Measurements from ENCODE around the gene NRG2. TPM values are rescaled to one million over a fixed set of nuclear protein-coding genes. Genes with fewer than 3 reads are reported as not detected.
A peak's percentile ranks its signal among the peaks of the same experiment; 100 is the strongest.

NRG2 gene
- total RNA-seq, 6 experiments from 2014 or later: 0.07 to 0.77 (median 0.14) TPM; not detected in 1

GRCh38 chr5:139806726-139807646 lies 236.1 kb downstream of the NRG2 start:
- Histone ChIP-seq H3K36me3 (no peaks in the 10 kb centered on the region), H3K9me3 (no peaks in the 10 kb centered on the region), H3K4me1 (no peaks in the 10 kb centered on the region), H3K27me3 (no peaks in the 10 kb centered on the region), H3K27ac (no peak overlapping the region), H3K4me3 (no peak overlapping the region)
- intact Hi-C loops (cut with DNase I): no loop called here
- WGBS (ENCODE audit: insufficient coverage, low coverage, low lambda C conversion rate, missing lambda C conversion rate): 33% methylated on average over 3 of the region's 8 CpGs
- no peak for TF ChIP-seq CTCF (IDR thresholded peaks at IDR 0.05)
- no peak for TF ChIP-seq POLR2A (IDR thresholded peaks at IDR 0.05)
- no peak for ATAC-seq
- peak in 1 of 3 donors; percentile 45 for DNase-seq

- intact Hi-C loops (cut with DNase I): no loop called here
- Histone ChIP-seq H3K27me3 (no peaks in the 10 kb centered on the region), H3K36me3 (no peaks in the 10 kb centered on the region), H3K4me3 (no peak overlapping the region), H3K27ac (no peak overlapping the region), H3K9me3 (no peaks in the 10 kb centered on the region), H3K4me1 (no peaks in the 10 kb centered on the region)
- ATAC-seq (no peak), DNase-seq (no peak)
- WGBS (ENCODE audit: insufficient coverage, low coverage, low lambda C conversion rate, missing lambda C conversion rate): no CpG with 5 or more reads among the region's 4 CpGs
- TF ChIP-seq CTCF (IDR thresholded peaks at IDR 0.05): no peak
- TF ChIP-seq POLR2A (IDR thresholded peaks at IDR 0.05): no peak
These were observed 237.0 kb downstream of the NRG2 start for GRCh38 chr5:139806111-139806510.

GRCh38 chr5:139805545-139805944 lies 237.6 kb downstream of the NRG2 start:
- no peaks in the 10 kb centered on the region for H3K27me3 ChIP-seq
- intact Hi-C loops (cut with DNase I): no loop called here
- H3K4me1 ChIP-seq: no peaks in the 10 kb centered on the region
- 92% methylated on average over 2 of the region's 2 CpGs for WGBS (ENCODE audit: insufficient coverage, low coverage, low lambda C conversion rate, missing lambda C conversion rate)
- DNase-seq (no peak), ATAC-seq (no peak)
- no peaks in the 10 kb centered on the region for H3K36me3 ChIP-seq
- H3K9me3 ChIP-seq: no peaks in the 10 kb centered on the region
- TF ChIP-seq CTCF (IDR thresholded peaks at IDR 0.05): no peak
- TF ChIP-seq POLR2A (IDR thresholded peaks at IDR 0.05): no peak
- H3K4me3 ChIP-seq: no peak overlapping the region
- H3K27ac ChIP-seq: no peak overlapping the region

GRCh38 chr5:139804800-139805397 lies 238.2 kb downstream of the NRG2 start:
- DNase-seq (no peak), ATAC-seq (no peak)
- H3K36me3 ChIP-seq: no peaks in the 10 kb centered on the region
- intact Hi-C loops (cut with DNase I): no loop called here
- H3K4me1 ChIP-seq: no peaks in the 10 kb centered on the region
- H3K9me3 ChIP-seq: no peaks in the 10 kb centered on the region
- no peak for TF ChIP-seq CTCF (IDR thresholded peaks at IDR 0.05)
- TF ChIP-seq POLR2A (IDR thresholded peaks at IDR 0.05): no peak
- no peaks in the 10 kb centered on the region for H3K27me3 ChIP-seq
- no peak overlapping the region for H3K4me3 ChIP-seq
- 96% methylated on average over 11 of the region's 17 CpGs for WGBS (ENCODE audit: insufficient coverage, low coverage, low lambda C conversion rate, missing lambda C conversion rate)
- no peak overlapping the region for H3K27ac ChIP-seq
